Esophagus muscularis mucosa (tissue), 4 donors: ENCODE measurements around the gene RGS2. TPM values are rescaled to one million over a fixed set of nuclear protein-coding genes. Genes with fewer than 3 reads are reported as not detected.

Experiments
- DNase-seq: peaks from one replicate; pipeline ENCODE4 v3.0.0-alpha.2; 2017; ENCODE audit errors: extremely low spot score
- H3K27ac ChIP-seq, 4 donors: fragments of 200-600 bp; sonication (generic); replicated peaks in 1 of 4; 1 replicate in 3 of 4; 2 replicates in 1 of 4; pipeline ENCODE4 v1.5.1; 2016 to 2019; ENCODE audit warnings: mild to moderate bottlenecking in 1 of 4
- H3K27me3 ChIP-seq, 4 donors: fragments of 200-600 bp; sonication (generic); one replicate each; pipeline versions ENCODE4 v1.5.1 to v1.6.0; 2016 to 2019
- H3K36me3 ChIP-seq, 4 donors: fragments of 200-600 bp; sonication (generic); one replicate each; pipeline ENCODE4 v1.5.1; 2016 to 2019
- H3K4me1 ChIP-seq, 4 donors: fragments of 200-600 bp; sonication (generic); one replicate each; pipeline ENCODE4 v1.5.1; 2016 to 2019
- H3K4me3 ChIP-seq, 4 donors: fragments of 200-600 bp; sonication (generic); 1 replicate in 2 of 4; 2 replicates in 2 of 4; pipeline ENCODE4 v1.5.1; 2016 to 2019; ENCODE audit warnings: mild to moderate bottlenecking in 4 of 4, moderate library complexity in 1 of 4
- H3K9me3 ChIP-seq, 4 donors: fragments of 200-600 bp; sonication (generic); 1 replicate in 3 of 4; 2 replicates in 1 of 4; pipeline ENCODE4 v1.5.1; 2016 to 2019
- CTCF ChIP-seq, 3 experiments: fragments of 200-600 bp in 2 of 3; fragments of 450-650 bp in 1 of 3; sonication (generic) in 2 of 3; IDR thresholded peaks; one replicate each; pipeline ENCODE4 v1.5.1; 2017 to 2019; ENCODE audit warnings: antibody characterized with exemption in 3 of 3, mild to moderate bottlenecking in 2 of 3, moderate library complexity in 1 of 3
- EP300 ChIP-seq: sonication (generic); formaldehyde crosslinking; IDR thresholded peaks from one replicate; pipeline ENCODE4 v1.6.1; 2017; ENCODE audit warnings: antibody characterized with exemption
- POLR2A ChIP-seq: fragments of 450-650 bp; IDR thresholded peaks from one replicate; pipeline ENCODE4 v1.6.1; 2017; ENCODE audit warnings: antibody characterized with exemption, moderate library complexity, mild to moderate bottlenecking, low read depth
- POLR2AphosphoS5 ChIP-seq, 2 donors: sonication (generic); formaldehyde crosslinking; IDR thresholded peaks; one replicate each; pipeline ENCODE4 v1.6.1; 2017; ENCODE audit warnings: antibody characterized with exemption in 2 of 2
- WGBS: methylation state at CpG from one replicate; pipeline ENCODE4 v1.1.5; 2018; 5-methylcytosine and 5-hydroxymethylcytosine counted together
- intact Hi-C: fragments of 100-400 bp; cut with DNase I; formaldehyde crosslinking; loops from one replicate; pipeline ENCODE4 v1.15.1; 2023
- total RNA-seq, 4 donors: library from RNA; depleted of rRNA; stranded (reverse); fragments of >200 nt; gene quantifications; one replicate each; pipeline versions ENCODE4 v1.1.0 to v1.2.1, GENCODE V29; 2016

RGS2 gene
- total RNA-seq, 4 donors from 2014 or later, result 337 to 754 (median 525) TPM

GRCh38 chr1:192810253-192810880, 1.5 kb downstream of the RGS2 start:
- Histone ChIP-seq H3K27ac (peak overlapping the region; percentile 90 to 97 (median 94)), H3K36me3 (peaks cover 0 to 20% (median 11%) of the 10 kb centered on the region in 4 donors), H3K4me1 (peaks cover 5 to 25% (median 17%) of the 10 kb centered on the region in 4 donors), H3K27me3 (no peaks in the 10 kb centered on the region), H3K4me3 (peak overlapping the region; percentile 62 to 86 (median 77)), H3K9me3 (no peaks in the 10 kb centered on the region)
- no peak for TF ChIP-seq POLR2A
- peak; percentile 65 to 82 for TF ChIP-seq POLR2AphosphoS5 (IDR thresholded peaks at IDR 0.05)
- WGBS, result 33% methylated on average over 5 of the region's 5 CpGs
- intact Hi-C loops, result loop anchor here (10.0 kb wide), 1 partner anchor 64 kb away; no protein-coding TSS in a partner anchor
- DNase-seq, result no peak

- Histone ChIP-seq H3K4me3 (peak overlapping the region; percentile 62 to 86 (median 77)), H3K4me1 (peaks cover 5 to 19% (median 15%) of the 10 kb centered on the region in 4 donors), H3K9me3 (no peaks in the 10 kb centered on the region), H3K27ac (peak overlapping the region; percentile 90 to 97 (median 94)), H3K36me3 (peaks cover 0 to 20% (median 11%) of the 10 kb centered on the region in 4 donors), H3K27me3 (no peaks in the 10 kb centered on the region)
- WGBS, result 32% methylated on average over 3 of the region's 3 CpGs
- no peak for DNase-seq
- TF ChIP-seq POLR2AphosphoS5 (IDR thresholded peaks at IDR 0.05) (no peak), POLR2A (no peak), EP300 (no peak), CTCF (IDR thresholded peaks at IDR 0.05) (no peak)
- intact Hi-C loops, result loop anchor here (10.0 kb wide), 1 partner anchor 64 kb away; no protein-coding TSS in a partner anchor
These were observed 2.2 kb downstream of the RGS2 start for GRCh38 chr1:192811006-192811405.

GRCh38 chr1:192811594-192812239, 2.9 kb downstream of the RGS2 start:
- peaks cover 5 to 12% (median 10%) of the 10 kb centered on the region in 4 donors for H3K4me1 ChIP-seq
- H3K36me3 ChIP-seq, result peaks cover 0 to 20% (median 11%) of the 10 kb centered on the region in 4 donors
- peak overlapping the region; percentile 90 to 97 (median 94) for H3K27ac ChIP-seq
- intact Hi-C loops, result loop anchor here (10.0 kb wide), 1 partner anchor 63 kb away; no protein-coding TSS in a partner anchor
- H3K9me3 ChIP-seq, result no peaks in the 10 kb centered on the region
- WGBS, result 45% methylated on average over 6 of the region's 6 CpGs
- DNase-seq, result no peak
- TF ChIP-seq POLR2A (no peak), POLR2AphosphoS5 (IDR thresholded peaks at IDR 0.05) (peak; percentile 15 to 87)
- H3K27me3 ChIP-seq, result no peaks in the 10 kb centered on the region
- peak overlapping the region; percentile 62 to 86 (median 77) for H3K4me3 ChIP-seq

- no peaks in the 10 kb centered on the region for H3K9me3 ChIP-seq
- H3K27me3 ChIP-seq, result no peaks in the 10 kb centered on the region
- TF ChIP-seq POLR2AphosphoS5 (IDR thresholded peaks at IDR 0.05), result peak in 1 of 2 donors; percentile 30
- TF ChIP-seq CTCF (IDR thresholded peaks at IDR 0.05), result no peak
- peaks cover 0 to 19% (median 15%) of the 10 kb centered on the region in 4 donors for H3K4me1 ChIP-seq
- H3K27ac ChIP-seq, result peak overlapping the region; percentile 90 to 97 (median 94)
- intact Hi-C loops, result loop anchor here (10.0 kb wide), 1 partner anchor 62 kb away; no protein-coding TSS in a partner anchor
- 78% methylated on average over 3 of the region's 3 CpGs for WGBS
- peaks cover 0 to 20% (median 11%) of the 10 kb centered on the region in 4 donors for H3K36me3 ChIP-seq
- H3K4me3 ChIP-seq, result peak overlapping the region; percentile 62 to 86 (median 77)
- DNase-seq, result no peak
These were observed 3.8 kb downstream of the RGS2 start for GRCh38 chr1:192812420-192813209.

GRCh38 chr1:192814805-192815204, 6.0 kb downstream of the RGS2 start:
- Histone ChIP-seq H3K9me3 (no peaks in the 10 kb centered on the region), H3K36me3 (peaks cover 0 to 20% (median 11%) of the 10 kb centered on the region in 4 donors), H3K27ac (peak overlapping the region in 3 of 4 donors; percentile 90 to 97 (median 97)), H3K27me3 (no peaks in the 10 kb centered on the region), H3K4me1 (peaks cover 0 to 19% (median 12%) of the 10 kb centered on the region in 4 donors), H3K4me3 (no peak overlapping the region)
- TF ChIP-seq POLR2AphosphoS5 (IDR thresholded peaks at IDR 0.05) (peak in 1 of 2 donors; percentile 12), POLR2A (no peak)
- intact Hi-C loops, result loop anchor here (10.0 kb wide), 1 partner anchor 60 kb away; no protein-coding TSS in a partner anchor
- WGBS, result 69% methylated on average over 1 of the region's 1 CpG
- no peak for DNase-seq
